HepG2 (cell line): ENCODE results near the gene LATS1. TPM values are rescaled to one million over a fixed set of nuclear protein-coding genes. Genes with fewer than 3 reads are reported as not detected.
A peak's percentile ranks its signal among the peaks of the same experiment; 100 is the strongest.

Experiments used
- AGO2 ChIP-seq: fragments of 200-400 bp; formaldehyde crosslinking; optimal IDR thresholded peaks from 2 replicates; pipeline ENCODE3; 2017; ENCODE audit warnings: mild to moderate bottlenecking, low read depth, low read length, moderate library complexity
- ARID4A ChIP-seq: sonication (generic); formaldehyde crosslinking; IDR thresholded peaks from 2 replicates; pipeline ENCODE4 v1.5.0; 2020; ENCODE audit warnings: mild to moderate bottlenecking, missing genetic modification reagents, borderline replicate concordance
- CCDC6 ChIP-seq: sonication (generic); formaldehyde crosslinking; IDR thresholded peaks from 2 replicates; pipeline ENCODE4 v1.8.1; 2022; ENCODE audit warnings: mild to moderate bottlenecking, missing genetic modification reagents, moderate library complexity
- CREB3 ChIP-seq: sonication (generic); formaldehyde crosslinking; IDR thresholded peaks from 2 replicates; pipeline ENCODE4 v1.5.0; 2020; ENCODE audit warnings: missing genetic modification reagents
- HES4 ChIP-seq: sonication (generic); formaldehyde crosslinking; IDR thresholded peaks from 2 replicates; pipeline ENCODE4 v1.9.0; 2021; ENCODE audit warnings: mild to moderate bottlenecking, missing genetic modification reagents, borderline replicate concordance
- HNRNPL ChIP-seq: fragments of 200-400 bp; formaldehyde crosslinking; IDR thresholded peaks from 2 replicates; pipeline ENCODE4 v1.6.1; 2017; ENCODE audit warnings: mild to moderate bottlenecking, low read depth, low read length
- KDM2A ChIP-seq: sonication (generic); formaldehyde crosslinking; IDR thresholded peaks from 2 replicates; pipeline ENCODE4 v1.4.0; 2020; ENCODE audit warnings: low read depth, missing genetic modification reagents, borderline replicate concordance
- NFATC3 ChIP-seq: sonication (generic); formaldehyde crosslinking; IDR thresholded peaks from 2 replicates; pipeline ENCODE4 v1.5.1; 2020; ENCODE audit warnings: mild to moderate bottlenecking, missing genetic modification reagents
- NFKB2 ChIP-seq: sonication (generic); formaldehyde crosslinking; IDR thresholded peaks from 2 replicates; pipeline ENCODE4 v1.4.0; 2020; ENCODE audit warnings: missing genetic modification reagents, borderline replicate concordance
- REST ChIP-seq, 2 experiments: IDR thresholded peaks; 2 replicates each; pipeline ENCODE4 v1.6.1; 2011 to 2012; ENCODE audit warnings: low read length in 2 of 2, borderline replicate concordance in 1 of 2, low read depth in 1 of 2, mild to moderate bottlenecking in 1 of 2, moderate library complexity in 1 of 2
- SALL1 ChIP-seq: sonication (generic); formaldehyde crosslinking; IDR thresholded peaks from 2 replicates; pipeline ENCODE4 v1.8.0; 2022; ENCODE audit warnings: mild to moderate bottlenecking, missing genetic modification reagents
- SAP130 ChIP-seq: IDR thresholded peaks from 2 replicates; pipeline ENCODE4 v1.6.1; 2016; ENCODE audit warnings: low read depth
- TSC22D2 ChIP-seq: sonication (generic); formaldehyde crosslinking; IDR thresholded peaks from 2 replicates; pipeline ENCODE4 v1.5.1; 2020; ENCODE audit warnings: missing genetic modification reagents, mild to moderate bottlenecking, borderline replicate concordance
- ZNF589 ChIP-seq: sonication (generic); formaldehyde crosslinking; conservative IDR thresholded peaks from 2 replicates; pipeline ENCODE4 v1.8.0; 2022; ENCODE audit warnings: mild to moderate bottlenecking, moderate library complexity, missing genetic modification reagents
- ZNF619 ChIP-seq: sonication (generic); formaldehyde crosslinking; IDR thresholded peaks from 2 replicates; pipeline ENCODE4 v1.4.0; 2020; ENCODE audit warnings: mild to moderate bottlenecking, missing genetic modification reagents
- ZSCAN21 ChIP-seq: sonication (generic); formaldehyde crosslinking; IDR thresholded peaks from 2 replicates; pipeline ENCODE4 v1.8.0; 2022; ENCODE audit warnings: mild to moderate bottlenecking, missing genetic modification reagents, moderate library complexity, borderline replicate concordance
- polyA plus RNA-seq, 8 experiments: library from polyadenylated mRNA; depleted of rRNA in 3 of 8; stranded (reverse) in 7 of 8; unstranded in 1 of 8; fragments of >200 nt; fragmentation: Illumina TruSeq in 4 of 8; extraction: Trizol in 4 of 8; gene quantifications; 2 replicates each; pipeline versions ENCODE4 v1.2.1 to v1.2.3, GENCODE V29; 2011 to 2016; ENCODE audit warnings: low read depth in 4 of 8, missing spikeins in 1 of 8, mixed read lengths in 1 of 8; ENCODE audit not compliant: insufficient read depth in 1 of 8
- total RNA-seq, 5 experiments: library from RNA; depleted of rRNA; stranded (reverse); fragments of >200 nt; fragmentation: Illumina TruSeq; extraction: Trizol; gene quantifications; 2 replicates each; pipeline ENCODE4 v1.2.3, GENCODE V29; 2016; ENCODE audit warnings: low read depth in 1 of 5
- TF ChIP-seq, protein P1 (sequence below): IDR thresholded peaks from 2 replicates; pipeline ENCODE4 v1.6.1; 2016; ENCODE audit warnings: low read depth, borderline replicate concordance
- TF ChIP-seq, protein P2 (sequence below): sonication (generic); formaldehyde crosslinking; IDR thresholded peaks from 2 replicates; pipeline ENCODE4 v1.4.0; 2020; ENCODE audit warnings: missing genetic modification reagents, mild to moderate bottlenecking, borderline replicate concordance

The LATS1 gene
- total and polyA plus RNA-seq, 2 of the 13 experiments (the other 11 are each of a cell fraction or from before 2014, with no cell fraction given), result 9.9 to 12.6 TPM

- TF ChIP-seq TSC22D2, result peak; percentile 62; the same call in 1 of the 2 replicates
- peak; percentile 35; the same call in 1 of the 2 replicates for TF ChIP-seq CCDC6 (CRISPR knock-in tag)
- TF ChIP-seq NFKB2 (CRISPR knock-in tag), result 0 out of 2 replicates have a peak, but pooled peaks have one; percentile 45
- no peak for TF ChIP-seq CREB3
- TF ChIP-seq SAP130 (CRISPR knock-in tag), result peak; percentile 68
- peak; percentile 61 for TF ChIP-seq AGO2
- 0 out of 2 replicates have a peak, but pooled peaks have one; percentile 67 for TF ChIP-seq HNRNPL
- 0 out of 2 replicates have a peak, but pooled peaks have one; percentile 4 for TF ChIP-seq NFATC3 (CRISPR knock-in tag)
- peak; percentile 8; the same call in 1 of the 2 replicates for TF ChIP-seq HES4 (CRISPR knock-in tag)
- peak; percentile 67; the same call in 1 of the 2 replicates for TF ChIP-seq ARID4A
- TF ChIP-seq, protein P1, sequence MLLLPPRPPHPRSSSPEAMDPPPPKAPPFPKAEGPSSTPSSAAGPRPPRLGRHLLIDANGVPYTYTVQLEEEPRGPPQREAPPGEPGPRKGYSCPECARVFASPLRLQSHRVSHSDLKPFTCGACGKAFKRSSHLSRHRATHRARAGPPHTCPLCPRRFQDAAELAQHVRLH (CRISPR knock-in tag), result 0 out of 2 replicates have a peak, but pooled peaks have one; percentile 17
- TF ChIP-seq KDM2A, result peak; percentile 10; the same call in 1 of the 2 replicates
- no peak; the same call in 1 of the 2 replicates for TF ChIP-seq ZNF589 (CRISPR knock-in tag)
- peak; percentile 11; the same call in 1 of the 2 replicates for TF ChIP-seq ZSCAN21 (CRISPR knock-in tag)
- TF ChIP-seq, protein P2, sequence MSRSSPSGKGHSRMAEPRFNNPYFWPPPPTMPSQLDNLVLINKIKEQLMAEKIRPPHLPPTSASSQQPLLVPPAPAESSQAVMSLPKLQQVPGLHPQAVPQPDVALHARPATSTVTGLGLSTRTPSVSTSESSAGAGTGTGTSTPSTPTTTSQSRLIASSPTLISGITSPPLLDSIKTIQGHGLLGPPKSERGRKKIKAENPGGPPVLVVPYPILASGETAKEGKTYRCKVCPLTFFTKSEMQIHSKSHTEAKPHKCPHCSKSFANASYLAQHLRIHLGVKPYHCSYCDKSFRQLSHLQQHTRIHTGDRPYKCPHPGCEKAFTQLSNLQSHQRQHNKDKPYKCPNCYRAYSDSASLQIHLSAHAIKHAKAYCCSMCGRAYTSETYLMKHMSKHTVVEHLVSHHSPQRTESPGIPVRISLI (CRISPR knock-in tag), result no peak
- peak in 1 of 2 experiments; percentile 49; a peak in 2 of 4 replicates for TF ChIP-seq REST (IDR thresholded peaks at IDR 0.05; ENCODE audit: borderline replicate concordance in 1 of 2, low read depth in 1 of 2, low read length in 2 of 2)
- TF ChIP-seq ZNF619 (CRISPR knock-in tag), result 0 out of 2 replicates have a peak, but pooled peaks have one; percentile 19
- TF ChIP-seq SALL1, result peak; percentile 31; the same call in 1 of the 2 replicates
These were observed 32.3 kb upstream of the LATS1 start (continued) for GRCh38 chr6:149750136-149750609.
